Activated CD8-positive, alpha-beta memory T cell treated with anti-CD3 and anti-CD28 coated beads for 48 hours (primary cell): Measurements from ENCODE around the gene GSPT2.
"Not testable (repeated sequence)": the region's sequence is repeated elsewhere in the genome, so short reads cannot be mapped to it uniquely, and the experiment has no call there.

Source experiments
- DNase-seq, 3 experiments: peaks; one replicate each; pipeline ENCODE4 v3.0.0-alpha.2; 2020; ENCODE audit warnings: low read depth in 2 of 3, low spot score in 2 of 3

GSPT2 gene

DNA sequence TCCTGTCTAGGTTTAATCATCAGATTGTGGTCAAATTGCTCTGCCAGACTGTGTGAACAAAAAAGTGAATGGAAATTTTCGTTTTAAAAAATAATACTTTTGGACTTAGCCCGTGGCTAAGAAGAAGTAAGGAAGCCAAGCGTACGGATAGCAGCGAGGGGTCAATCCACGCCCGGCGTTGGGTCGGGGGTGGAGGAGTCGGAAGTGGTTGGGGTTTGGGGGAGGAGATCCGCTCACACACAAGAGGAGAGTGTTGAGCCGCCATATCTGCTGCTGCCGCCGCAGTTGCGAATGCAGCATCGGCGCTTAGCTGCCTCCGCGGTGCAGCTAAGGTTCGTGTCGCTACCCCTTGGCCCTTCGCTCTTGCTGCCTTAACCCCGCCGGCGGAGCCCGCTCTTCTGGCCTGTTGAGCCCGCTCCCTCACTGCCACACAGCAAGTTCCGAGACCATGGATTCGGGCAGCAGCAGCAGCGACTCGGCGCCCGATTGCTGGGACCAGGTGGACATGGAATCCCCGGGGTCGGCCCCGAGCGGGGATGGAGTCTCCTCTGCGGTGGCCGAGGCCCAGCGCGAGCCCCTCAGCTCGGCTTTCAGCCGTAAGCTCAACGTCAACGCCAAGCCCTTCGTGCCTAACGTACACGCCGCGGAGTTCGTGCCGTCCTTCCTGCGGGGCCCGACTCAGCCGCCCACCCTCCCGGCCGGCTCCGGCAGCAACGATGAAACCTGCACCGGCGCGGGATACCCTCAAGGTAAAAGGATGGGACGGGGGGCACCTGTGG is at the start of gene GSPT2:
GSPT2 (plus strand) TSS at position 264 of the 779 bp plus-strand sequence; CDS start at position 449, 185 bp downstream.
- peak; percentile 5 to 18 (median 14) for DNase-seq

DNA sequence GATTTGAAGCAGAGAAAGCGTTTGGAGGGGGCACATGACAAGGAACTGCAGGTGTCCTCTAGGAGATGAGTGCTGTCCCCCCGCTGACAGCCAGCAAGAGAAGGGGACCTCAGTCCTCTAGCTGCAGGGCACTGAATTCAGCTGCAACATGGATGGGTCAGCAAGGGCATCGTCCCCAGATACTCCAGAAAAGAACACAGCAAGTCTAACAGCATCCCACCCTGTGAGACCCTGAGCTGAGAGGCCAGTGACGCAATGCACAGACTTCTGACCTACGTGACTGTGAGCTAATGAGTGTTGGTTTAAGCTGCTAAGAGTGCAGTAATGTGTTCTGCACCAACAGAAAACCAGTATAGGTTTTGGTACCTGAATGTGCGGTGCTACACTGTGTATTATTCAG is 49.0 kb upstream of the GSPT2 start:
- DNase-seq = no peak

DNA sequence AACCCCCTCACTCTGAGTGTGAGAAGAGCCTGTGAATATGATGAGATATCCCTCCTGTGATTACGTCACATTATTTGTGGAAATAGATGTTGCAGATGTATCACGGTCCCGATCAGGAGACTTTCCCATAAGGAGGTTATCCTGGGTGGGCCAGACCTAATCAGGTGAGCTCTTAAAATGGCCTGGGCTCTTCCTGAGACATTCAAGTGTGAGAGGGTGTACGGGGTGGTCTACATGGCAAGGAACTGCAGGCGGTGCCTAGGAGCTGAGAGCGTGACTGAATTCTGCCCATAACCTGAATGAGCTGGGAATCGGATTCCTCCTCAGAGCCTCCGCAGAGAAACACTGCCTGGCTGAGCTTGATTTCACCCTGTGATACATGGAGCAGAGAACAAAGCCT is 45.8 kb upstream of the GSPT2 start:
- DNase-seq = no peak

DNA sequence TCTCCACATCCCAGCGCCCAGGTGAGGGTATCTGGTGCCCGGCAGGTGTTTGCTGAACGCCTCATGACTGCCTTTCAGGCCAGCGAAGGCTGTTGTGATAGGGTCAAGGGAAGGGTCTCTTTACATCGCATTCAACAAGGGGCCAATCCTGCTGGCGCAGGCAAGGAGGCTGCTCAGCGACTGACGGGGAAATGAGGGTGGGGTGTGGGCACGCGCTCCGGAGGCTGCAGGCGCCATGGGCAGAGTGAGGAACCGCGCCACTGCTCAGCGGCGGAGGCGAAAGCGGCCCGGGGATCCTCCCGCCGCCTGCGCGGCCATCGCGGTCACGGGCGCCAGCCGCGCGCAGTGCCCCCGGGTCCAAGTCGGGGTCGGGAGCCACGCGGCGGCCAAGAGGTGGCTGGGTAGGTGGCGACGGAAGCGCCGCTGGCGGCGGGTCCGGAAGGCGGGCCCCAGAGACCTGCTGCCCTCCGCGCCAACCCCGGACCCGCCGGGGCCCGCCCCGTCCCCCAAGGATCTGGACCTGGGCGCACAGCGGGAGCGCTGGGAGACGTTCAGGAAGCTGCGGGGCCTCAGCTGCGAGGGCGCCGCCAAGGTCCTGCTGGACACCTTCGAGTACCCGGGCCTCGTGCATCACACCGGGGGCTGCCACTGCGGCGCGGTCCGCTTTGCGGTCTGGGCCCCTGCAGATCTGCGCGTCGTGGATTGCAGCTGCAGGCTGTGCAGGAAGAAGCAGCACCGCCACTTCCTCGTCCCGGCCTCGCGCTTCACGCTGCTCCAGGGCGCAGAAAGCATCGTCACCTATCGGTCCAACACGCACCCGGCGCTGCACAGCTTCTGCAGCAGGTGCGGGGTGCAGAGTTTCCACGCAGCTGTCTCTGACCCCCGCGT is 32.7 kb upstream of the GSPT2 start, which contains the start of gene CENPVL1:
CENPVL1 (plus strand) TSS at position 236 of the 888 bp plus-strand sequence; CDS start at position 236, 0 bp downstream.
- DNase-seq = not testable (repeated sequence)

DNA sequence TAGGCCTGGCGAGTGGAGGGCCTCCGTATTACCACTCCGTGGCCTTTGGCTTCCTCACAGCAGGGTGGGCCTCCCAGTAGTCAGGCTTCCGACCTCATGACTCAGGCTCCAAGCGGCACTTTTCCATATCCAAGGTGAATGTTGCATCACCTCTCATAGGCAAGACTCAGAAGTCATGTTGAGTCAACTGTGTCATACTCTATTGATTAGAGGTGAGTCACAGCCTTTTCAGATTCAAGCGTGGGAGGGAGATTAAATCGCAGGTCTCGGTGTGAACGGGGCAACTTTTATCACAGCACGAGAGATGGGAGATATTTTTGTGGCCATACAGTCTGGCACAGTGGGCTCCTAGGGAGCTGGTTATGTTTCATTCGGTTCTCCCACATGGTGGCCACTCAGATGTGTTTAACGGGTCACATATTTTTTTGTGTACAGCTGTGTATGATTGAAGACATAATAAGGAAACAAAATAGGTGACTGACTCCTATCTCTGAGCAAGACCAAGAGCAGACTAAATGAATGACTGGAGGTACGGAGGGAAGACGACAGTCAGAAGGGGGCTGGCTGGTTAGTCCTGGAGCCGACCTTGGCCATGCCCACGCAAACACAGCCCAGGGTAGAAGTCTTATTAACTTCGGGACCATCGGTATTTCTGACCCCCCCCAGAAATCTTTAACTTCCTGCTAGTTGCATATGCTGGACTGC is 30.1 kb upstream of the GSPT2 start:
- not testable (repeated sequence) for DNase-seq

DNA sequence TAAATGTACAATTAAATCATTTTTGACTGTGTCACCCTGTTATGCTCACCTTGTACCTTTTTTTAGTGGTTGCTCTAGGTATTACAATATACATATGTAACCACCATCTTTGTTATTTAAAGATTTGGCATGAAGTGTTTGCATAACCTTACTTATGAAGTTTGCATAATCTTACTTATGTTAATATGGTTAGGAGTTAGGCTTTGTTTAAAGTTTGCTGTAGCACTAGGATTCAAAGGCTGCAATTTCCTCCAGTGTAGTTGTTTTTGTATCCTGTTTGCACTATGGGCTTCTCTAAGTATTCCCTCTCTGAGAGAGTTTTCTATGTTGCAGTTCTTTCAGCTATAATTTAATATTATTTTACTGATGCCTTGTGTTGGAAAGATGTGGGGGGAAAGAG is 15.0 kb upstream of the GSPT2 start:
- no peak for DNase-seq

DNA sequence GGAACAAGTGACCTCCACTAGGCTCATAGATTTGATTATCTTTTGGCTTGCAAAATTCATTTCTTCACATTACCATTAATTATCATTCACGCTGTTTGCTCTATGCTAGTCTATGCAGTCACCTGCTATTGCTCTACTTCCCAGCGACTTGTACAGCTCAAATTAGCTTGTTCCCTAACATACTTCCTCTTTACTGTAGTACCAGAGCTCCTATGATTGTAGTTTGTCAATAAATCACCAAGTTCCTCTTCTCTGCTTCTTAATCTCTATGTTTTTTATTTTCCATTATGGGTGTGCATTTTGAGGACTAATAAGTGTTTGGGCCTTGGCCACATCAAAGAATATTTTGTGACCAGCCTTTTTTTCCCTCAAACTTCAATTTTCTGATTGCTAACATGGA is 6.2 kb upstream of the GSPT2 start:
- DNase-seq = no peak

DNA sequence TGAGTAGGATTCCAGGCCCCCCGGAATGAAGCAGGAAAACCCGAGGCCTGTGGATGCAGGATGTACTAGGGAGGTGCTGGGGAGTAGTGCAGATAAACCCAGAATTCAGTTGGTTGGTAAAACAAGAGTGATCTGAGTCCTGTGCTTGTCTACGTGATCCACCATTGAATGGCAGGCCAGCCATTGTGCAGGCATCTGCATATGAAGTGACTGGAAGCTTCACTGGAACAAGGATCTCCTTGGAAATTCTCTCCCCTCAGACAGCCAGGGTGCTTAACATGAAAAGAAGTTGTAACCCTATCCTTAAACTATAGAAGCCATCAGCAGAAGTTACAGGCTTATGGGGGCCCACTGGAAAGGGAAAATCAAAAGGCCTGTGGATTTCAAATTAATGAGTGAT is 656 bp upstream of the GSPT2 start:
- DNase-seq = no peak

DNA sequence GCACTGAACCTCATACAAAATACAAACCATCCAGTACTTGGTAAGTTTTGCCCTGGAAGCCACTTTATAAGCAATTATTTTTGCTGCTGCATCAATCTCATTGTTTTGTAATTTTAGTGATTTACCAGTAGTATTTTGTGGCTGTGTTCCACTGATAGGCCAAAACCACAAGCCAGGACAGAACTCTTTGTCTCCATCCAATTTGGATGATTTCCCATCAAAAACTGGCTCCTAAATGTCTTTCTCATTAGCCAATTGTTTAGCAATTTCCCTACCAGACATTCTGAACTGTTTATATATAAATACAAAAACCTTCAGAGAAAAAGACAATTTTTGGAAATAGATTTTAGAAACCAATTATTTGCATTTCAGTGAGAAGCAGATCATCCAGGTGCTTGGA is 4.4 kb downstream of the GSPT2 start:
- DNase-seq = no peak

DNA sequence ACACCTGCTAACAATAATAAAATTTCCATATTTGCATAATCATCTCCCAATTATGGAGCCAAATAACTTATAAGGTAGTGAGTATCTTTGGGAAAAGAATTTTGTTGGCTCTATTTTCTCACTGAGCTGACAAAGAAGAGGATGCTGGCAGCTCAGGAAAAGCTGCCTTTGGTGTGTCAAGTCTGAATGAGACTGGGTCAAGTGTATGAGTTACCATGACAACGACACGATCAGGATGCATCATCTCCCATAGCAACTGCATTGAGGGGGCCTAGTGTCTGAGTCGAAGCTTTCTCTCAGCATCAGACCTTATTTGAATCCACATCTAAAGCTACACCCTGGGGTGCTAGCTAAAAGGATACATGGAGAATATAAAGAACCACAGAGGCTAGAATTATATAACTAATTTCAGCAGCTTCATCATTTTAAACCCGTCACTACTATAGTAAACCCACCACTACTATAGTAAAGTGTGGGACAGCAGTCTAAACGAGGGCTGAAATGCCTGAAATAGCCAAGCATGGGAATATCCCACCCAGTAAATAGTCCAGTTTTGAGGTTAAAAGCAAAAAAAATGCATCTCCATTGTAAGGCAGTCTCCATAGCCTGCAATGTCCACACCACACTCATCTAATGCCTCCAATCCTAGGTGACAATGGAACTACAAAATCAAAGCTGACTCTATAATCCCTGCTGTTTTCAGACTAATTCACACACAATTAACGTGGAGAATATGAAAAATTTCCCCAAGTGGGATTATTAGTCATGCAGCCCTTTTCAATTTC is 16.0 kb downstream of the GSPT2 start:
- no peak for DNase-seq

DNA sequence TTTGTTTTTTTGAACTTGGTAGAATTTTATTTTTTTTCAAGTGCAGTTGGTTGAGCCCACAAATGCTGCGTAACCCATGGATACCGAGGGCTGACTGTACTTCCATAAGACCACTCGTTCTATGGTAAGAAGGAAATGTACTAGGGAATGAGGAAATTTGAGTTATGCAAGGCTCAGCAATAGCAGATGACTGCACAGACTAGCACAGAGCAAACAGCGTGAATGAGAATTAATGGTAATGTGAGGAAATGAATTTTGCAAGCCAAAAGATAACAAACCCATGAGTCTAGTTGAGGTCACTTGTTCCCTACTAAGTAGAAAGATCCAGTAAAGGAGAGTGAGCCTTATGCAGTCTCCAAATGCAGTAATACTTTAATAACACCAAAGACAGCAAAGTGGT is 17.4 kb downstream of the GSPT2 start:
- DNase-seq = no peak

DNA sequence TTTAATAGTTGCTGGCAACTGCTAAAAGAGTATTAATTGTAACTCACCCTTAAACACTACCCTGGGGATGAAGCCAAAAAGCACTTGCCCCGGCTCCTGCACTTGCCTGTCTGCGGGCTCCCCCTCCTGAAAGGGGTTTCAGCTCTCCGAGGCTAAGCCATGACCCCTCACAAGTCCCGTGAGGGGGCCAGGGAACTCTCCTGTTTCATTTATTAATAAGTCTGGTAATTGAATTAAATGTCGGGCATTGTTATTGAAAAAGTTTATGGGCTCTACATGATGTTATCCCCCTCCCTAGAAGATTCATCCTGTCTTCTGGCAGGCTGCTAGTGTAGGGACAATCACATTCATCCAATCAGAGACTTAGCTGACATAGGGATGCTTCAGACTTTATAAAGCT is 23.3 kb downstream of the GSPT2 start:
- DNase-seq = no peak

DNA sequence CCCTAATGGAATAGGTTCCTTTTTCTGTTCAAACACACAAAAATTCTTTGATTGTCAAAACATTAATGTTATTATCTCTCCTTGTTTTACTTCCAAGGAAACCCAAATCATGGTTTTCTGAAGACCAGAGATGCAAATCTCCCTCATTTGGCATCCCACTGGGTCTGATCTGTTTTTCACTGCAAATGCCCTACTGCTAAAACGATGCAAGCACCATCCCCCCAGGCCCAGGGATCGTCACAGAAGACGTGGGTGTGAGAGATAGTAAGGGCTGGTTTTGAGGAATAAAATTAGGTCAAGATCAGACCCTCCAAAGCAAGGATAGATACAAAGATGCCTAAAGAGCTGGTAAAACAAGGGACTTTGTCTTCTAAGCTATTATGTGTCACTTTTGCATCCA is 33.6 kb downstream of the GSPT2 start:
- no peak for DNase-seq

DNA sequence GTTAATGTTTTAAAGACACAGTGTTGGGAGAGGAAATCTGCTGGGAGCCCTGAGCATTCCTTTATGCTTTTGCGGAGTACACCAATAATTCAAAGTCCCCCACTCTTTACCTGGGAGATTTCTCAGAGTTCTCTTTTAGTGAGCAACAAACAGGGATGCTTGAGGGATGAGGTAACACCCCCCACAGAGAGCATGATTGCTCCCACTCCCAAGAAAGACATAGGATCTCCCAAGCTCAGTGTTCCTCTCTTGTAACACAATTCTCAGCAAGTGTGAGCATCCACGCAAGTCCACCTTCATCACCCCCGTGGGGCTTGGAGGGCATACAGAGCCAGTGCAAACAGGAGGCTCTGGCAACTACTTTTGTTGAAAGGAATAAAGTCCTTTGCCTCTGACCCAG is 36.1 kb downstream of the GSPT2 start:
- DNase-seq = no peak

DNA sequence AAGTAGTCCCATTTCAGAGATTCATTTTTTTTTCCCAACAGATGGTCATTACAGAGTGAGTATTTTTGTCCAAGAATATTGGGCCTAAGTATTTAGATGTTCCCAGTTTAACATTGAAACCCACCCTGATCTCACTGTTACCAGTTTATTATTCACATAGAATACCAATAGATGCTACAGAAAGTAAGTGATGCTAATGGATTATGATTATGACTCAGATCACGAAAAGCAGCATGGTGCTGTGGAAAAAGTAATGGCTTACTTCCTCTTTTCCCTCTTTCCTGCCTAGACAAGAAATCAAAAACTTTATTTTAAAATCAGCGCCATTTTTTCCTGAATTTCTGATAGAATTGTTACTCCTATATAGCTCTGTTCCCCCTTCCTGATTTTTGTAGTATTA is 51.9 kb downstream of the GSPT2 start:
- no peak for DNase-seq
